CD8-positive, alpha-beta memory T cell (primary cell): ENCODE results near the gene UCN. TPM values are rescaled to one million over a fixed set of nuclear protein-coding genes. Genes with fewer than 3 reads are reported as not detected.
"Not testable (repeated sequence)": the region's sequence is repeated elsewhere in the genome, so short reads cannot be mapped to it uniquely, and the experiment has no call there.

ENCODE experiments used
- CTCF ChIA-PET: fragments of 350-600 bp; sonication (Branson Sonifier 250); formaldehyde crosslinking; loops from one replicate; lab custom pipeline; 2021; ENCODE audit warnings: antibody characterized with exemption; lab: Charles Lee
- POLR2A ChIA-PET: fragments of 350-600 bp; sonication (Branson Sonifier 250); formaldehyde crosslinking; loops from one replicate; lab custom pipeline; 2021; ENCODE audit warnings: antibody characterized with exemption; lab: Charles Lee
- DNase-seq, 5 donors: peaks; one replicate each; pipeline versions ENCODE4 v3.0.0 to v3.0.0-alpha.2; 2020 to 2022; ENCODE audit warnings: mixed read lengths in 1 of 5
- H3K27ac ChIP-seq: one replicate; pipeline ENCODE4 v1.7.0; 2013; ENCODE audit warnings: low read depth, mild to moderate bottlenecking, low read length, moderate library complexity
- H3K27me3 ChIP-seq: 2 replicates; pipeline ENCODE4 v1.7.0; 2013; ENCODE audit warnings: low read length, mild to moderate bottlenecking; ENCODE audit not compliant: insufficient read depth, poor library complexity, severe bottlenecking
- H3K36me3 ChIP-seq: 2 replicates; pipeline ENCODE4 v1.7.0; 2013; ENCODE audit warnings: mild to moderate bottlenecking, low read length, moderate library complexity; ENCODE audit not compliant: insufficient read depth
- H3K4me1 ChIP-seq: 2 replicates; pipeline ENCODE4 v1.7.0; 2013; ENCODE audit warnings: mild to moderate bottlenecking, low read length, moderate library complexity; ENCODE audit not compliant: insufficient read depth
- H3K4me3 ChIP-seq: 2 replicates; pipeline ENCODE4 v1.7.0; 2013; ENCODE audit warnings: mild to moderate bottlenecking, low read length
- H3K9me3 ChIP-seq: 2 replicates; pipeline ENCODE4 v1.7.0; 2013; ENCODE audit warnings: mild to moderate bottlenecking, low read length
- H3K27ac Mint-ChIP-seq, 8 donors: one replicate each; pipeline ENCODE4 v1.8.0; 2020 to 2021; ENCODE audit warnings: mixed read lengths in 8 of 8, mild to moderate bottlenecking in 6 of 8, inconsistent platforms in 3 of 8, moderate library complexity in 3 of 8
- H3K27me3 Mint-ChIP-seq, 2 donors: one replicate each; pipeline ENCODE4 v1.8.0; 2020 to 2021; ENCODE audit warnings: mixed read lengths in 2 of 2, mild to moderate bottlenecking in 1 of 2, moderate library complexity in 1 of 2
- H3K36me3 Mint-ChIP-seq, 3 donors: one replicate each; pipeline ENCODE4 v1.8.0; 2020 to 2021; ENCODE audit warnings: mixed read lengths in 3 of 3, inconsistent platforms in 1 of 3, mild to moderate bottlenecking in 1 of 3
- H3K4me1 Mint-ChIP-seq, 3 donors: one replicate each; pipeline ENCODE4 v1.8.0; 2020 to 2021; ENCODE audit warnings: mixed read lengths in 3 of 3, inconsistent platforms in 1 of 3, mild to moderate bottlenecking in 1 of 3
- H3K4me3 Mint-ChIP-seq, 7 donors: one replicate each; pipeline ENCODE4 v1.8.0; 2020 to 2021; ENCODE audit warnings: mixed read lengths in 7 of 7, mild to moderate bottlenecking in 6 of 7, moderate library complexity in 4 of 7, inconsistent platforms in 2 of 7
- H3K9me3 Mint-ChIP-seq, 5 donors: one replicate each; pipeline ENCODE4 v1.8.0; 2020 to 2022; ENCODE audit warnings: mixed read lengths in 5 of 5, mild to moderate bottlenecking in 3 of 5, moderate library complexity in 2 of 5, inconsistent platforms in 1 of 5
- polyA plus RNA-seq: library from polyadenylated mRNA; unstranded; fragments of 300-500 nt; fragmentation: Illumina TruSeq; gene quantifications from one replicate; pipeline ENCODE4 v1.2.3, GENCODE V29; 2021
- total RNA-seq, 2 experiments: library from RNA; stranded (reverse); gene quantifications; one replicate each; pipeline ENCODE4 v1.2.3, GENCODE V29; 2021

Gene UCN
- total and polyA plus RNA-seq, 3 experiments from 2014 or later = 0.71 to 2.6 (median 1.7) TPM

DNA sequence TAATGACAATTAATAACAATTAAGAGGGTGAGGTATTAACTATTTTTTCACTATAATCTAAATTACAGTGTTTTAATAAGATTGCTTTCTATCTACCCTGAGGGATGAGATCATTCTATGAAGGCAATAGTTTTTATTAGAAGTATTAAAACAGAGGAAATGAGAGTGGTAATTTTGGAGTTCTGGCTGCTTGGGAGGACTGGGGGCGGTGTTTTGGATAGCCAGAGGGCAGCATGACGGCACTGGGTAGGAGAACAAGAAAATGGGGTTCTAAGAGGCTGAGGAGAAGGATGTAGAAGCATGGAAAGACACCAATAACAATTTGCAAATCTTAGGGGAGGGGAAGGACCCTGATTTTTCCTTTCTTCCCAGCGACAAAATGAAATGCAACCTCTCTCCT, 38.1 kb downstream of the UCN start:
- Histone ChIP-seq H3K27ac (no peak overlapping the region), H3K4me1 (no peaks in the 10 kb centered on the region), H3K9me3 (no peaks in the 10 kb centered on the region), H3K36me3 (no peaks in the 10 kb centered on the region), H3K4me3 (no peak overlapping the region), H3K27me3 (no peaks in the 10 kb centered on the region)
- no peaks in the 10 kb centered on the region for H3K36me3 Mint-ChIP-seq
- no peak overlapping the region for H3K27ac Mint-ChIP-seq
- H3K9me3 Mint-ChIP-seq = no peaks in the 10 kb centered on the region
- CTCF ChIA-PET = interaction anchor here (2.2 kb wide), 1 partner anchor 10 kb away, joined by 11 read pairs; no protein-coding TSS in a partner anchor
- H3K4me1 Mint-ChIP-seq = peaks cover 0 to 5% (median 4%) of the 10 kb centered on the region in 3 donors
- DNase-seq = no peak
- POLR2A ChIA-PET = no interaction called here
- H3K4me3 Mint-ChIP-seq = no peak overlapping the region
- peaks cover 9 to 29% of the 10 kb centered on the region in 2 donors for H3K27me3 Mint-ChIP-seq

DNA sequence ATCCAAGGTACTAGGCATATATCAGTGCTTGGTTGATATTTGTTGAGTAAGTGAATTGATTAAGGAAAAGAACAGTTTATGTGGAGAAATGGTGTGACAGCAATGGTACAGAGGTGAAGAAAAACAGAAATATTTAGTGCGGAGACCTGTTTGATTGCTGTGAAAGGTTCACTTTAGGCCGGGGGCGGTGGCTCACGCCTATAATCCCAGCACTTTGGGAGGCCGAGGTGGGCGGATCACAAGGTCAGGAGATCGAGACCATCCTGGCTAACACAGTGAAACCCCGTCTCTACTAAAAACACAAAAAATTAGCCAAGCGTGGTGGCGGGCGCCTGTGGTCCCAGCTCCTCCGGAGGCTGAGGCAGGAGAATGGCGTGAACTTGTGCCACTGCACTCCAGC, 39.9 kb downstream of the UCN start:
- H3K27me3 Mint-ChIP-seq = peaks cover 13 to 31% of the 10 kb centered on the region in 2 donors
- H3K36me3 Mint-ChIP-seq, H3K27ac ChIP-seq, H3K9me3 Mint-ChIP-seq, DNase-seq, H3K36me3 ChIP-seq, POLR2A ChIA-PET, H3K4me3 Mint-ChIP-seq, H3K4me3 ChIP-seq, H3K9me3 ChIP-seq, H3K27ac Mint-ChIP-seq, H3K27me3 ChIP-seq: not testable (repeated sequence)
- H3K4me1 Mint-ChIP-seq = peaks cover 12 to 19% (median 15%) of the 10 kb centered on the region in 3 donors
- peaks cover 11% of the 10 kb centered on the region for H3K4me1 ChIP-seq
- CTCF ChIA-PET = interaction anchor here (1.6 kb wide), 1 partner anchor 34 kb away, joined by 3 read pairs; no protein-coding TSS in a partner anchor

- Histone ChIP-seq H3K27me3 (peaks cover 26% of the 10 kb centered on the region), H3K27ac (no peak overlapping the region), H3K4me1 (peaks cover 19% of the 10 kb centered on the region), H3K4me3 (no peak overlapping the region), H3K9me3 (no peaks in the 10 kb centered on the region), H3K36me3 (no peaks in the 10 kb centered on the region)
- Mint-ChIP-seq H3K27me3 (peaks cover 29 to 43% of the 10 kb centered on the region in 2 donors), H3K9me3 (peaks cover 0 to 2% (median 0%) of the 10 kb centered on the region in 5 donors), H3K4me1 (peaks cover 25 to 36% (median 31%) of the 10 kb centered on the region in 3 donors), H3K36me3 (peaks cover 0 to 2% (median 0%) of the 10 kb centered on the region in 3 donors), H3K27ac (peak overlapping the region in 1 of 8 donors; percentile 44), H3K4me3 (peak overlapping the region in 4 of 7 donors; percentile 57 to 71 (median 62))
- no peak for DNase-seq
- ChIA-PET CTCF (interaction anchor here (0.9 to 5.5 kb wide), 11 partner anchors 8 to 301 kb away, joined by 3 to 42 read pairs (median 4); no protein-coding TSS in a partner anchor), POLR2A (interaction anchor here (0.6 kb wide), 1 partner anchor 17 kb away, joined by 3 read pairs; no protein-coding TSS in a partner anchor)
Observed at GRCh38 chr2:27265536-27265870, 42.7 kb downstream of the UCN start.

DNA sequence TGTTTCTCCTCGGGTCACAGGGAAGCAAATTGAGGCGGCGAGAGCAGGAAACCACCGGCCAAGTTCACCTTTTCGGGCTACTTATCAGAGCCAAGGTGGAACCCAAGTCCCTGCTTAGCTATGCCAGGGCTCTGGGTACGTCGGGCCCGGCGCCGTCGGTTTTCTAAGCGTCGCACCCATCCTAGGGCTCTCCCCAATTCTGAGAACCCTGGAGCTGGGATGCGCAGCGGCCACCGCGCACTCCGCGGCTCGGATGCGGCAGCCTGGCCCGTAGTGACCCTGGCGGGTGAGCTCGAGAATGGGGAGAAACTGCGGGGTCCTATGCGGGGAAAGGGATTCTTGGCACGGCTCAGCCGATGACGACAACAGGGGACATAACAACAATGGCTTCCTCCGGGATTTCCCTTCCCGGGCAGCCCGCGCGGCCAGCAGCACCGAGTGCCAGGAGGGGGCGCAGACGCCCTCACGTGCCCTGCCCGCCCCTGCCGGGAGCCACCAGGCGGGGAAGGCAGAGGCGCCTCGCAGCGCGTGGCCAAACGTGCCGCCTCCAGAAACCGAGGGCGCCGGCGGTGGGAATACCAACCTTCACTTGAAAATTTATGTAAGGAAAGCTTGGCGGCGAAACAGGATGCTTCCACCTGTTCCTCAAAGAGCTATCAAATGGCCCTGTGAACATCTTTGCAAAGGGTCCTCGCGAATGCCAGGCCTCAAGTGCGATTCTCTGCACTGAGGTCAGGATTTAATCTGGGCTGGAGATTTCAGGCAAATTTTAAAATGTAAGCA, 43.3 kb downstream of the UCN start:
- DNase-seq = peak; percentile 37 to 72 (median 58)
- Mint-ChIP-seq H3K4me3 (peak overlapping the region; percentile 71 to 95 (median 85)), H3K9me3 (peaks cover 0 to 2% (median 0%) of the 10 kb centered on the region in 5 donors), H3K36me3 (peaks cover 0 to 2% (median 0%) of the 10 kb centered on the region in 3 donors), H3K4me1 (peaks cover 25 to 36% (median 31%) of the 10 kb centered on the region in 3 donors), H3K27ac (peak overlapping the region in 2 of 8 donors; percentile 19 to 44), H3K27me3 (peaks cover 30 to 44% of the 10 kb centered on the region in 2 donors)
- no peaks in the 10 kb centered on the region for H3K9me3 ChIP-seq
- peak overlapping the region; percentile 59 for H3K4me3 ChIP-seq
- ChIA-PET POLR2A (interaction anchor here (0.6 to 1.0 kb wide), 2 partner anchors 16 to 53 kb away, joined by 3 read pairs; partner anchors contain the start of genes ATRAID and SLC5A6), CTCF (interaction anchor here (0.9 to 5.5 kb wide), 13 partner anchors 9 to 300 kb away, joined by 3 to 42 read pairs (median 4); no protein-coding TSS in a partner anchor)
- peaks cover 32% of the 10 kb centered on the region for H3K27me3 ChIP-seq
- no peak overlapping the region for H3K27ac ChIP-seq
- no peaks in the 10 kb centered on the region for H3K36me3 ChIP-seq
- H3K4me1 ChIP-seq = peaks cover 19% of the 10 kb centered on the region

GRCh38 chr2:27264253-27264752, 43.9 kb downstream of the UCN start:
- Histone ChIP-seq H3K27me3 (peaks cover 38% of the 10 kb centered on the region), H3K36me3 (no peaks in the 10 kb centered on the region), H3K9me3 (no peaks in the 10 kb centered on the region), H3K27ac (no peak overlapping the region), H3K4me3 (peak overlapping the region; percentile 59), H3K4me1 (peaks cover 19% of the 10 kb centered on the region)
- H3K27me3 Mint-ChIP-seq = peaks cover 36 to 44% of the 10 kb centered on the region in 2 donors
- H3K4me3 Mint-ChIP-seq = peak overlapping the region; percentile 71 to 97 (median 92)
- peak in 3 of 5 donors; percentile 4 to 20 (median 19) for DNase-seq
- H3K4me1 Mint-ChIP-seq = peaks cover 25 to 36% (median 31%) of the 10 kb centered on the region in 3 donors
- peak overlapping the region in 6 of 8 donors; percentile 4 to 87 (median 23) for H3K27ac Mint-ChIP-seq
- peaks cover 0 to 2% (median 0%) of the 10 kb centered on the region in 5 donors for H3K9me3 Mint-ChIP-seq
- CTCF ChIA-PET = interaction anchor here (0.9 to 5.5 kb wide), 8 partner anchors 9 to 166 kb away, joined by 3 to 42 read pairs (median 5); no protein-coding TSS in a partner anchor
- POLR2A ChIA-PET = interaction anchor here (0.5 to 1.0 kb wide), 2 partner anchors 52 to 329 kb away, joined by 3 to 4 read pairs; partner anchors contain the start of genes ATRAID and SLC5A6
- H3K36me3 Mint-ChIP-seq = peaks cover 0 to 2% (median 0%) of the 10 kb centered on the region in 3 donors

DNA sequence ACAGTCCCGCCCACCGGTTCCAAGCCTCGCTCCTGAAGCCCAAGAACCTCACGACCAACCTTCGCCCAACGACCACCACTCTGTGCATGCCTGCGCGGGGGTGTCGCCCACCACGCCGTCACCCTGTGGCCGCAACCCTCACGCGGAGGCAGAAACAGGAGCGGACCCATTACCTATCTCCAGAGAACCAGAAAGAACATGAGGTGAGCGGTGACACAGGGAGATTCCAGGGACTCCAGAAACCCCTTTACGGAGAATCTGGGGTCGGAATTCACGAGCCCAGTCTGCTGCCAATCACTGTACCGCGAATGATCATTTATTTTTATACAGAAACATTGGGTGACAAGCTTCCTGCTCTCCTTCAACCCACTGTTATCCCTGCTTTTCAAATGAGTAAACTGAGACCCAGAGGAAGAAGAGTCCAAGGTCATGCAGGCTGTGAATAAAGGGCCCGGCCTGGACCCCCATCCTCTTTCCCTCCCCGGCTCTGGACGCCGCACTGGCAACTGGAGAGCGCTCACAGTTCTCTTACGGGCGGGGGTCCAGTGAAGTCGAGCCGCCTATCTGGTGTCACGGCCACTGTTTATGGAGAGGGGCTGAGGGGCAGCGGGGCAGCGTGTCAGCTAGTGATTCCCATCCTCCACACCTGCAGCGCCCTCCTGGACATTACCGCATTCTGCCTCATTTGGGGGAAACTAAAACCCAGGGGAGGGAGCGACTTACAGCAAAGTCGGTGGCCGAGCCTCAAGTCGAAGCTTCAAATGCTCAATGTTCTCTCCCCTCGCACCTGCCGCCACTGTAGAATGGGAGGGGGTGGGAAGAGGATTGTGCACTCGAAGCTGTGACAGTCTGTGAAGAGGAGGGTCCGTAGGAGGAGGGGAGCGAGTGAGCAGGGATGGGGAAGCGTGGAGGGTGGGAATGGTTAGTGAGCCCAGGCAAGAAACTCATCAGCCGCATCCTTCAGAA, 44.7 kb downstream of the UCN start:
- peak overlapping the region; percentile 59 for H3K4me3 ChIP-seq
- H3K4me3 Mint-ChIP-seq = peak overlapping the region; percentile 71 to 97 (median 92)
- H3K9me3 ChIP-seq = no peaks in the 10 kb centered on the region
- ChIA-PET CTCF (interaction anchor here (1.1 to 5.5 kb wide), 4 partner anchors 10 to 167 kb away, joined by 3 to 42 read pairs (median 6); no protein-coding TSS in a partner anchor), POLR2A (interaction anchor here (0.5 kb wide), 1 partner anchor 330 kb away, joined by 4 read pairs; no protein-coding TSS in a partner anchor)
- H3K27ac ChIP-seq = no peak overlapping the region
- H3K36me3 Mint-ChIP-seq = peaks cover 0 to 2% (median 0%) of the 10 kb centered on the region in 3 donors
- peaks cover 42% of the 10 kb centered on the region for H3K27me3 ChIP-seq
- DNase-seq = peak in 1 of 5 donors; percentile 15
- peak overlapping the region in 6 of 8 donors; percentile 7 to 89 (median 77) for H3K27ac Mint-ChIP-seq
- H3K9me3 Mint-ChIP-seq = peaks cover 0 to 2% (median 0%) of the 10 kb centered on the region in 5 donors
- H3K4me1 ChIP-seq = peaks cover 19% of the 10 kb centered on the region
- H3K27me3 Mint-ChIP-seq = peaks cover 39 to 50% of the 10 kb centered on the region in 2 donors
- H3K4me1 Mint-ChIP-seq = peaks cover 25 to 36% (median 31%) of the 10 kb centered on the region in 3 donors
- no peaks in the 10 kb centered on the region for H3K36me3 ChIP-seq
